WTC11 (cell line): Measurements from ENCODE around the gene RBM19.

Source experiments
- ATF1 ChIP-seq: sonication (generic); formaldehyde crosslinking; IDR thresholded peaks from 2 replicates; pipeline ENCODE4 v1.8.1; 2023; ENCODE audit warnings: mild to moderate bottlenecking, moderate library complexity, missing genetic modification reagents
- ATF3 ChIP-seq: sonication (generic); formaldehyde crosslinking; conservative IDR thresholded peaks from 2 replicates; pipeline ENCODE4 v1.8.1; 2022; ENCODE audit warnings: mild to moderate bottlenecking, missing genetic modification reagents
- CTCF ChIP-seq: fragments of 200-600 bp; IDR thresholded peaks from 2 replicates; pipeline ENCODE4 v1.8.0; 2022; ENCODE audit warnings: antibody characterized with exemption
- E2F4 ChIP-seq: sonication (generic); formaldehyde crosslinking; IDR thresholded peaks from 2 replicates; pipeline ENCODE4 v1.8.1; 2022; ENCODE audit warnings: low read depth, mild to moderate bottlenecking, moderate library complexity, missing genetic modification reagents, borderline replicate concordance
- FOXP4 ChIP-seq: sonication (generic); formaldehyde crosslinking; IDR thresholded peaks from 2 replicates; pipeline ENCODE4 v1.8.0; 2022; ENCODE audit warnings: mild to moderate bottlenecking, missing genetic modification reagents
- NR2C2 ChIP-seq: sonication (generic); formaldehyde crosslinking; IDR thresholded peaks from 2 replicates; pipeline ENCODE4 v1.8.0; 2022; ENCODE audit warnings: mild to moderate bottlenecking, missing genetic modification reagents
- SP1 ChIP-seq: sonication (generic); formaldehyde crosslinking; conservative IDR thresholded peaks from 2 replicates; pipeline ENCODE4 v1.8.1; 2022; ENCODE audit warnings: missing genetic modification reagents
- TCF7 ChIP-seq: sonication (generic); formaldehyde crosslinking; IDR thresholded peaks from 2 replicates; pipeline ENCODE4 v1.8.0; 2022; ENCODE audit warnings: mild to moderate bottlenecking, low read depth, missing genetic modification reagents, moderate library complexity
- TP53 ChIP-seq: sonication (generic); formaldehyde crosslinking; IDR thresholded peaks from 2 replicates; pipeline ENCODE4 v1.8.1; 2023; ENCODE audit warnings: mild to moderate bottlenecking, missing genetic modification reagents
- USF2 ChIP-seq: sonication (generic); formaldehyde crosslinking; IDR thresholded peaks from 2 replicates; pipeline ENCODE4 v1.8.1; 2023; ENCODE audit warnings: mild to moderate bottlenecking, missing genetic modification reagents, moderate library complexity
- ZNF425 ChIP-seq: fragments of 250-450 bp; sonication (Bioruptor Pico); conservative IDR thresholded peaks from 2 replicates; pipeline ENCODE4 v1.9.0; 2021; ENCODE audit warnings: mild to moderate bottlenecking

- TF ChIP-seq E2F4 (no peak), SP1 (CRISPR knock-in tag) (no peak), ZNF425 (CRISPR knock-in tag) (no peak), CTCF (no peak), USF2 (no peak), FOXP4 (CRISPR knock-in tag) (no peak), TCF7 (no peak), NR2C2 (CRISPR knock-in tag) (no peak), TP53 (CRISPR knock-in tag) (no peak), ATF3 (CRISPR knock-in tag) (no peak), ATF1 (CRISPR knock-in tag) (no peak)
Observed at GRCh38 chr12:113988976-113989375, 22.9 kb upstream of the RBM19 start.
